Measurements from ENCODE around the gene RNASE11.

DNA sequence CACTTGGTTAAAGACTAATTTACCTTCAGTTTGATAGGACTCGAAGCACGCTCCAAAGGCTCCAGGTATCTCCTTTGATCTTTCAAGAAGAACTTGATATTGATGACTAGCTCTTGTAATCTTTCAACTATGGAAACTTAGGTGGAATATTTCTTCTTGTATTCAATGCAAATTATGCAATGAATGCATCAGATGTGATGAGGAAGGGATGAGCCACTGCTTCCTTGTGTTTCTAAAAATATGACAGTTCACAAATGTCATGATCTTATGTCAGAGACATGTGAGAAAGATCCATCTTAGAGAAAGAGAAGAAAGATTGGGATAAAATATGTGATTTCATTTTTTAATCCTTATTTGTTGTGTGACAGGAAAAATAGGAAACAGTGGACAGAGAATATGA is 36.9 kb downstream of the RNASE11 start:
- TF ChIP-seq CTCF (conservative IDR thresholded peaks at IDR 0.05 in 1 of 2, IDR thresholded peaks at IDR 0.05 in 1 of 2; ENCODE audit: low read depth in 1 of 2, low read length in 2 of 2) = no peak
- no peak for TF ChIP-seq EZH2 (IDR thresholded peaks at IDR 0.05; ENCODE audit: low read length, missing control alignments)
